AML-193 (cell line): Measurements from ENCODE around the gene ARFGAP3.
"Not testable (repeated sequence)": the region's sequence is repeated elsewhere in the genome, so short reads cannot be mapped to it uniquely, and the experiment has no call there.

Experiments used
- DNase-seq, 2 experiments: peaks; one replicate each; lab custom pipeline; 2025; lab: John Stamatoyannopoulos, UW

Gene ARFGAP3

GRCh38 chr22:42769238-42769573 lies 87.9 kb downstream of the ARFGAP3 start:
- DNase-seq, result no peak

- no peak for DNase-seq
Measured at GRCh38 chr22:42768385-42769035, 88.6 kb downstream of the ARFGAP3 start.

- no peak for DNase-seq
Measured at GRCh38 chr22:42766860-42767259, 90.2 kb downstream of the ARFGAP3 start.

GRCh38 chr22:42764895-42765363 lies 92.1 kb downstream of the ARFGAP3 start:
- no peak for DNase-seq

GRCh38 chr22:42763965-42764480 lies 93.0 kb downstream of the ARFGAP3 start:
- DNase-seq, result no peak

GRCh38 chr22:42760806-42761565 lies 96.1 kb downstream of the ARFGAP3 start:
- no peak for DNase-seq

- DNase-seq, result no peak
Measured at GRCh38 chr22:42758931-42759629, 98.0 kb downstream of the ARFGAP3 start.

- not testable (repeated sequence) for DNase-seq
Measured at GRCh38 chr22:42755553-42755952, 101.5 kb downstream of the ARFGAP3 start.

- not testable (repeated sequence) for DNase-seq
Measured at GRCh38 chr22:42755121-42755520, 102.0 kb downstream of the ARFGAP3 start.

- DNase-seq, result no peak
Measured at GRCh38 chr22:42754658-42755057, 102.4 kb downstream of the ARFGAP3 start.

GRCh38 chr22:42752912-42753311 lies 104.2 kb downstream of the ARFGAP3 start:
- DNase-seq, result no peak

- no peak for DNase-seq
Measured at GRCh38 chr22:42752230-42752746, 104.8 kb downstream of the ARFGAP3 start.

GRCh38 chr22:42750421-42750820 lies 106.7 kb downstream of the ARFGAP3 start:
- not testable (repeated sequence) for DNase-seq

GRCh38 chr22:42747701-42748513 lies 109.2 kb downstream of the ARFGAP3 start:
- DNase-seq, result no peak
